ENCODE measurements around the gene FAM163B. TPM values are rescaled to one million over a fixed set of nuclear protein-coding genes. Genes with fewer than 3 reads are reported as not detected.

Gene FAM163B
- total RNA-seq, 1 experiment from 2014 or later: not detected

DNA sequence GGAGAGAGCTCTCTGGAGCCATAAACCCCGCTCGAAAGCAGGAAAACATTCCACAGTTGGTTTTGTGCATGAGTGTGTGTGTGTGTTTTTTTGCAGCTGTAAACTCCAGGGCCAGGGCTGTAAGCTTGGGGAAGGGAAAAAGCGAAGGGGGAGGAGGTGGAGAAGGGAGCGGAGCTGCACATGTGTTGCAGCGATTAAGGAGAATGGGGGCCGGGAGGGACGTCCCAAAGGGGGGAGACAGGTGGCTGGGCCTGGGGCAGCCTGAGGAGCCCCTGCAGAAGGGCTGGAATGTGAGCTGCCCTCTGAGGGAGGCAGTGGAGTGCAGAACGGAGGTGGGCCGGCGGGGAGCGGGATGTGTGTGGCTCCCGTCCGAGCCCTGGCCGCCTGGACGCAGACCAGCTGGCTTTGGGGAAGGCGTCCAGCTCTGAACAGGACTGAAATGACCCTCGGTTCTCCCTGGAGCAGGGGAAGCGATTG is 81.7 kb downstream of the FAM163B start:
- no peak for DNase-seq
- no TSS peak for BruUV-seq (replicated peaks)
- Mint-ChIP-seq H3K27ac (ENCODE audit: unreplicated experiment) (no peak overlapping the region), H3K4me1 (ENCODE audit: low read depth, unreplicated experiment) (no peaks in the 10 kb centered on the region), H3K36me3 (ENCODE audit: insufficient read depth, unreplicated experiment) (no peaks in the 10 kb centered on the region), H3K9me3 (ENCODE audit: low read depth, unreplicated experiment) (no peaks in the 10 kb centered on the region), H3K27me3 (ENCODE audit: unreplicated experiment) (peaks cover 58% of the 10 kb centered on the region), H3K4me3 (ENCODE audit: low read depth, unreplicated experiment) (no peak overlapping the region)
- intact Hi-C loops (cut with micrococcal nuclease; ENCODE audit: unreplicated experiment): no loop called here
- TF ChIP-seq, protein P1, sequence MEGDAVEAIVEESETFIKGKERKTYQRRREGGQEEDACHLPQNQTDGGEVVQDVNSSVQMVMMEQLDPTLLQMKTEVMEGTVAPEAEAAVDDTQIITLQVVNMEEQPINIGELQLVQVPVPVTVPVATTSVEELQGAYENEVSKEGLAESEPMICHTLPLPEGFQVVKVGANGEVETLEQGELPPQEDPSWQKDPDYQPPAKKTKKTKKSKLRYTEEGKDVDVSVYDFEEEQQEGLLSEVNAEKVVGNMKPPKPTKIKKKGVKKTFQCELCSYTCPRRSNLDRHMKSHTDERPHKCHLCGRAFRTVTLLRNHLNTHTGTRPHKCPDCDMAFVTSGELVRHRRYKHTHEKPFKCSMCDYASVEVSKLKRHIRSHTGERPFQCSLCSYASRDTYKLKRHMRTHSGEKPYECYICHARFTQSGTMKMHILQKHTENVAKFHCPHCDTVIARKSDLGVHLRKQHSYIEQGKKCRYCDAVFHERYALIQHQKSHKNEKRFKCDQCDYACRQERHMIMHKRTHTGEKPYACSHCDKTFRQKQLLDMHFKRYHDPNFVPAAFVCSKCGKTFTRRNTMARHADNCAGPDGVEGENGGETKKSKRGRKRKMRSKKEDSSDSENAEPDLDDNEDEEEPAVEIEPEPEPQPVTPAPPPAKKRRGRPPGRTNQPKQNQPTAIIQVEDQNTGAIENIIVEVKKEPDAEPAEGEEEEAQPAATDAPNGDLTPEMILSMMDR (IDR thresholded peaks at IDR 0.05; ENCODE audit: unreplicated experiment): no peak
- CTCF ChIA-PET: interaction anchor here (0.6 kb wide), 1 partner anchor 126 kb away, joined by 4 read pairs; no protein-coding TSS in a partner anchor

Other genes starting within 250 kb of the FAM163B start
- 128 and 129 TPM in 2 replicates for gene SURF4, start 233.3 kb downstream of the FAM163B start, total RNA-seq (2022)
- gene STKLD1, start 233.0 kb downstream of the FAM163B start, total RNA-seq (2022): 0.71 and 0.94 TPM in 2 replicates
- gene REXO4, start 191.4 kb downstream of the FAM163B start, total RNA-seq (2022): 23.4 and 25.8 TPM in 2 replicates
- gene ADAMTS13, start 187.0 kb downstream of the FAM163B start, total RNA-seq (2022): 4.7 and 5.8 TPM in 2 replicates
- 15.1 and 19.9 TPM in 2 replicates for gene CACFD1, start 149.4 kb downstream of the FAM163B start, total RNA-seq (2022)
- gene SLC2A6, start 130.3 kb downstream of the FAM163B start, total RNA-seq (2022): 9.3 and 11.6 TPM in 2 replicates
- gene MYMK, start 84.4 kb downstream of the FAM163B start, total RNA-seq (2022): not detected in 2 replicates
- 0.14 TPM in 1 of 2 replicates, not detected in the other for gene ADAMTSL2, start 74.7 kb downstream of the FAM163B start, total RNA-seq (2022)
- not detected in 2 replicates for gene DBH, start 27.0 kb upstream of the FAM163B start, total RNA-seq (2022)
- gene SARDH, start 129.0 kb upstream of the FAM163B start, total RNA-seq (2022): 0.12 TPM in 1 of 2 replicates, not detected in the other

All from Calu3 (cell line).